CD4-positive, alpha-beta T cell treated with Interleukin-6 at 100 ng/mL for 8 hours (primary cell): Measurements from ENCODE around the gene EIF2B2.
"Not testable (repeated sequence)": the region's sequence is repeated elsewhere in the genome, so short reads cannot be mapped to it uniquely, and the experiment has no call there.

Experiments used
- DNase-seq: peaks from one replicate; pipeline ENCODE4 v3.0.0-alpha.2; 2020; ENCODE audit warnings: mixed read lengths, low spot score

The EIF2B2 gene

DNA sequence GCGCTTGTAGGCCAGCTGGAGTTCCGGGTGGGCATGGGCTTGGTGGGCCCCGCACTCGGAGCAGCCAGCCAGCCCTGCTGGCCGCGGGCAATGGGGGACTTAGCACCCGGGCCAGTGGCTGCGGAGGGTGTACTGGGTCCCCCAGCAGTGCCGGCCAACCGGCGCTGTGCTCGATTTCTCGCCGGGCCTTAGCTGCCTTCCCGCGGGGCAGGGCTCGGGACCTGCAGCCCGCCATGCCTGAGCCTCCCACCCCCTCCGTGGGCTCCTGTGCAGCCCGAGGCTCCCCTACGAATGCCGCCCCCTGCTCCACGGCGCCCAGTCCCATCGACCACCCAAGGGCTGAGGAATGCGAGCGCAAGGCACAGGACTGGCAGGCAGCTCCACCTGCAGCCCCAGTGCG, 8.5 kb upstream of the EIF2B2 start:
- DNase-seq, result not testable (repeated sequence)

DNA sequence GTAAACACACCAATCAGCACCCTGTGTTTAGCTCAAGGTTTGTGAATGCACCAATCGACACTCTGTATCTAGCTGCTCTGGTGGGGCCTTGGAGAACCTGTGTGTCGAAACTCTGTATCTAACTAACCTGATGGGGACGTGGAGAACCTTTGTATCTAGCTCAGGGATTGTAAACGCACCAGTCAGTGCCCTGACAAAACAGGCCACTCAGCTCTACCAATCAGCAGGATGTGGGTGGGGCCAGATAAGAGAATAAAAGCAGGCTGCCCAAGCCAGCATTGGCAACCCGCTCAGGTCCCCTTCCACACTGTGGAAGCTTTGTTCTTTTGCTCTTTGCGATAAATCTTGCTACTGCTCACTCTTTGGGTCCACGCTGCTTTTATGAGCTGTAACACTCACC, 6.9 kb upstream of the EIF2B2 start:
- DNase-seq, result not testable (repeated sequence)

DNA sequence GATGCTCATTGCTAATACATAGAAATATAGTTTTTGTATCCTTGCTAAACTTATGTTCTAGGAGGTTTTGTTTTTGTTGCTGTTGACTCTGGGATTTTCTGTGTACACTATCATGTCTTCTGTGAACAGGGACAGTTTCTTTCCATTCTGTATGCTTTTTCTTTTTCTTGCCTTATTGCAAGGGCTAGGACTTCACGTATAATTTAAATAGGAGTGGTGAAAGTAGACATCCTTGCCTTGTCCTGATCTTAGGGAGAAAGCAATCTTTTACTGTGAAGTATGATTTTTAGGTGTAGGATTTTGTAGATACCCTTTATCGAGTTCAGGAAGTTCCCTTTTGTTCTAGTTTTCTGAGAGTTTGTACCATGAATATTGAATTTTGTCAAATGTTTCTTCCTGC, 1.5 kb upstream of the EIF2B2 start:
- no peak for DNase-seq

DNA sequence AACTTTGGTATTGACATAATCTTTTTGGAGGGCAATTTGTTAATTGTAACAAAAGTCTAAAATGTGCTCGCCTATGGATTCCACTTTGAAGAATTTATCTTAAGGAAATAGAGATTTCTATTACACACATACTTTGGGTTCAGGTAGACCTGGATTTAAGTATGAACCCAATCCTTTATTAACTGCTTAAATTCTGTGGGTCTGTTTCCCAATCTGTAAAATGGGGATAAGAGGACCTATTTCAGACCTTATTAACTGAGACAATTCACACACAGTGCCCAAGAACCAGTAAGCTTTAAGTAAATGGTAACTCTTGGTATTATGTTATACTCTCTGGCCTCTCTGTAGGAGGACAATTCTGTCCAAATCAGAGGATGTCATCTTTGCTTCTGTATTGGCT, 822 bp upstream of the EIF2B2 start:
- DNase-seq, result no peak

DNA sequence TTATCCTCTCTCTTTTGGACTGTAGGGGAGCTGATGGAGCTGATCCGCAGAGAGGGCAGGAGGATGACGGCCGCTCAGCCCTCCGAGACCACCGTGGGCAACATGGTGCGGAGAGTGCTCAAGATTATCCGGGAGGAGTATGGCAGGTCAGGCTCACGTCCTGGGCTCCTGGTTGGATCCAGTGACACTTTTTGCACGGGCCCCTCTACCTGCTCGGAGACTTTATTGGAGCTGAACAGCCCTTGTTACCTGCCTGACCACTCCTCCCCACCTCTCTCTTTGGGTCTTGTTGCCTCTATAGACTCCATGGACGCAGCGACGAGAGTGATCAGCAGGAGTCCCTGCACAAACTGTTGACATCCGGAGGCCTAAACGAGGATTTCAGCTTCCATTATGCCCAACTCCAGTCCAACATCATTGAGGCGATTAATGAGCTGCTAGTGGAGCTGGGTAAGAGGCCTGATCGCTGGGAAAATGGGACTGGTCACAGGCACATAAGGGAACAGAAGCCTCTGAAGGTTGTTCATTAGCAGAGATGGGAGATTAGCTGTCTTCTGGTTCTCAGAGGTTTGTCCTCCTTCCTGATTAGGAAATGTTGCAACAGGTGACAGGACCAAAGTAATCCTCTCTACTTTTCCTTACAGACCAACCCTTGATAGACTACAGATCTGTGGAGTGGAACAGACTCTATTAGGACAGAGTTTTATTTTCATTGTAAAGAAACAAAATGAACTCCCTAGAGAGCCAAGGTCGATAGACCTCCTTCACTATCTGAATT, 718 bp downstream of the EIF2B2 start:
- no peak for DNase-seq

DNA sequence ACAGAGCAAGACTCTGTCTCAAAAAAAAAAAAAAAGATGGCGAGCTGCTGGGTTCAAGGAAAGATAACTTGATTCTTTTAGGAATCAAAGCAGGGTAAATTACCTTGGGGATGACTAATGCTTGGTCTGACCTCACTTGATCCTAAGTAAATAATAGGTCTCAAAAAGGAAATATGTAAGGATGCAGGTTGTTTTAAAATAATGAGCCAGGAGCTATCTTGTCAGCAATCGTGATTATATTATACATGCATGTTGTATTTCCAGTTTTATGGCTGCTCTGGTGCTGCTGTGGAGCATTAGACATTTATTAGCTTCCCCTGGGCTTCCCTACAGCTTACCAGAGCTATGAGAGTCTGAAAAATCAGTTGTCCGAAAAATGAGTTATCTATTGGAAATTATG, 2.6 kb downstream of the EIF2B2 start:
- DNase-seq, result no peak

DNA sequence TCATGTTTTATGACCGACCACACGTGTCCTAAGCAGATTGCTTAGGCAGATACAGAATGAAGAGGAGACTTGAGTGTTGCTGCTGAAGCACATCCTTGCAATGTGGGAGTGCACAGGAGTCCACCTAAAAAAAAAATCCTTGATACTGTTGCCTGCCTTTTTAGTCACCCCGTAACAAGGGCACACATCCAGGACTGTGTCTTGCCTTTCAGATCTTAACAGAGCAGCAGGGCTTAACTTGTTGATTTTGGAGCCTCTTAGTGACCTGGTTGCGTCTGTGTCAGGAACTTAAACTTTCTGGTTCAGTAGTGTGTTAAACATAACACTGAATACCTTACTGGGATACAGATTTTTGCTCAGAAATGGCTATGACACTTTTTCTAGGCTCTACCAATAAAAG, 6.5 kb downstream of the EIF2B2 start:
- DNase-seq, result no peak

DNA sequence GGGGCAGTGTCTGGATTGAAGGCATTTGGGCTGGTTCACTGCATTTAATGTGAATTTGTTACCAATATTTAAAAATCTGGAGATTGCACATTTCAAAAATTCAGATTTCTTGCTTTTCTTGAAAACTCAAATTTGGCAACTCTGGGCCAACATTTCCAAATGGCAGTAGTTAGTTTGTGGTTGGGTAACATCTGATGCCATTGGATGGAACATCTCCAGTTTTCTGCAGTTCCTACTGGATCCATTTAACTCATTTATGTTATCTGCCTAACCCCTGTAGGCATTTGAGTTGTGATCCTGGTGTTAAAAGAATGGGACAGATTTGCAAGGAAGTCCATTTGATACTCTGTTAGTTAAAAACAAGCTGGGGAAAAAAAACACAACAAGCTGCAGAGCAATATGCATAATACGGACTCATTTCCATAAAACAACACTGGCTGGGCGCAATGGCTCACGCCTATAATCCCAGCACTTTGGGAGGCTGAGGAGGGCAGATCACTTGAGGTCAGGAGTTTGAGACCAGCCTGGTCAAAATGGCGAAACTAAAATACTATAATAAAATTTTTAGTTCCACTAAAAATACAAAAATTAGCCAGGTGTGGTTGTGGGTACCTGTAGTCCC, 7.9 kb downstream of the EIF2B2 start:
- DNase-seq, result no peak

DNA sequence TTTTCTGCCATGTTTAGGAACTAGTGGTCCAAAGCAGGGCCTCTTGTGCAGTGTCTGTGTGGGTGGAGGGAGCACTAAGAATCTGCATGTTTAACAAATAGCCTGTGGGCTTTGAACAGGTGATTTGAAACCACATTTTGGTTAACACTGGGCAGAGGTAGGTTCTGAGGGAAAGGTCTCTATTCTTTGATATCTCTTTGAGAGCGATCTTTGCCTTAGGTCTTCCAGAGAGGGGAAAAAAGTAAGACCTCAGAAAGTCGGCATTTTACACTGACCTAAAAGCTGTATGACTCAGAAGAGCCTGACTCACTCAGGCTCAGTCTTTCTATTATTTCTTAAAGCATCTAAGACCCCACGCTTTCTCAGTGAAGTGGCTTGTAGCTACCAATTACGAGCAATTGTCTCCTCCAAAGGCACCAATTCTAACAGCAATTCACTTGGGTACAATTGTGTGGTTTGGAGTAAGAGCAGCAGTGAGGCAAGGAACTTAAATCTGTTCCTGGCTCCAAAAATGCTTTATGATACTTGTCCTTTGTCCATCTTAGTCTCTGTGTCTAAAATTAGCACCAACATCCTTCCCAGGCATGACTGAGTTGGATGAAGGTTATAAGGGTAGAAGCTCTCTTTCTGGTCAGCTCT, 8.8 kb downstream of the EIF2B2 start:
- DNase-seq, result no peak

DNA sequence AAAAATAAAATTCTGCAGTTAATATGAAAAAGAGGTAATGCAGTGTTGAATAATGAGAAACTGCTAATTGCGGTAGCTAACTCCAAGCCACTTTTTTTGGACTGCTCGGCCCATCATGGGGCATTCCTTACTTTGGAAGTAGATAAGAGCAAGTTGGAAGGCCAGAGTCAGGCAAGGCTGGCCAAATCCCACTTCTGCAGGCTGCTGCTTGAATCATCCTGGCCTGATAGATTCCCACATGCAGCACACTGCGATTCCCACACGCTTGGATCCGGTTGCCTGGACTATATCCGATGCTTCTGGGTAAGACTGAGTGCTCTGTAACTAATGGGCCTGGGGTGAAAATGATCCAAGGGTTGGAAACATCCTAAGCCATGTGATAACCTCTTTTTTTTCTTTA, 10.6 kb downstream of the EIF2B2 start:
- no peak for DNase-seq

DNA sequence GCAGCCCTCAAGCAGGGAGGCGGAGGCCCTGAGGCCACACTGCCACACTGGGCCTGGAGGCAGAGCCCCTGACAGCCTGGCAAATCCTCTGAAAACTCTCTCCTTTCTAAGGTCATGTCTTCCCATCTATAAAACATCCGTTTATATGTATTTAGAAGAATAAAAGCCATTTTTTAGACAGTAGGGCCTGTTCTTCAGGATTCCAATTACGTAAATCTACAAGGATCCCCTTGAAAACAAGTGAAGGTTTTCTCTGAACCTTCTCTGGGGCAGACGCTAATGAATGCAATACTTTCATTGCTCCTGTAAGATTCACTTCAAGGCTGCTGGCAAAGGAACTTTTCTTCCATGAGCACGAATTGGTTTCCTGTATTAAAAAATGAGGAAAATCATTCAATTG, 12.8 kb downstream of the EIF2B2 start:
- DNase-seq, result no peak

DNA sequence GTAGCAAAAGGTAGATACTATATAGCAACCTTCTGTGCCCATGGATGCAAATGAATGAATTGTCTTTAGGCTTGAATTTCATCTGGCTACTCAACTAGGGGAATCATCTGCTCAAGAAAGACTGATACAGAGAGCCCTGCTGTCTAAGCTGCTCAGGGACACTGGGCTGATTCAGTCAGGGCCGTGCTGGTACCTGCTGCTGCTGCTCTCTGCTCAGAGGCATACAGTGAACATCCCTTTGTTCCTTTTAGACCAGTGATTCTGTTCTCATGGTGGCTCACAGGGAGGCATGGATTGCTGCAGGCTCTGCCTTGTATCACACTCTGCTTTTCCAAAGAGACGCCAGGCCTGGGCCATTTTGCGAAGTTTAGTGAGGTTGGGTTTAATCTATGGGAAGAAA, 14.1 kb downstream of the EIF2B2 start:
- DNase-seq, result no peak

DNA sequence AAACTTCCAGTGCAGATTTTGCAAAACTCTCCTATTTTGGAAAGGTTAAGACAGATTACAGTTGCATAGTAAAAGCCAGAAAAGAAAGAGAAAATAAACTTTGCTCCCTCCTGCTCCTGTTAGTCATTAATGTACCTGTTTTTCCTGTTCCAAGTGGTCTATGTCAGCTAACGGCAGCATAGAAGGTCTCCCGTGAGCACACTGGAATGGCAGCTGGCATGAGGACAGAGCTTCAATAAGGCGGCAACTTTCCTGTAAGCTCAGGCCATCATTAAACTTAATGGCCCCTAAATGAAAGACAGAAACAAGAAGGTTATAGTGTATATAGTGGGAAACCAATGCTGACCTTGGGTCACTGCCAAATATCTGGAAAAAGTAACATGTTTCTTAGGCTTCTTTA, 16.0 kb downstream of the EIF2B2 start:
- no peak for DNase-seq

DNA sequence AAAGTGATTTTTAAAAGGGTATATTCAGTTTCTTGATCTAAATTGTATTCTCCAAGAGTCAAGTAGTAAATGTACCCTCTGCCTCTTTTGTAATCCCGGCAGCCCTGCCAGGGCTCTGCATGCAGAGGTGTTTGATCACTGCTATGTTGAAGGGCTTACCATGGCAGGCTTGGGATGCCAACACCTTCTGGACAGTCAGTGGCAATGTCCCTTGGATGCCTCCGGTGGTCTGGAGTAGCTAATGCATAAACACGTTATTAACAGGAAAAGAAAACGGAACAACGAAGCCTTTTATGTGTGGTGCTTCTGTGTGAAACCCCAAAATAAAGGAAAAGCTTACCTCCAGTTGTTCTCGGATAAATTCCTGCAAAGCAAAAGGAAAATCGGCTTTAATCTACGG, 19.9 kb downstream of the EIF2B2 start:
- no peak for DNase-seq

DNA sequence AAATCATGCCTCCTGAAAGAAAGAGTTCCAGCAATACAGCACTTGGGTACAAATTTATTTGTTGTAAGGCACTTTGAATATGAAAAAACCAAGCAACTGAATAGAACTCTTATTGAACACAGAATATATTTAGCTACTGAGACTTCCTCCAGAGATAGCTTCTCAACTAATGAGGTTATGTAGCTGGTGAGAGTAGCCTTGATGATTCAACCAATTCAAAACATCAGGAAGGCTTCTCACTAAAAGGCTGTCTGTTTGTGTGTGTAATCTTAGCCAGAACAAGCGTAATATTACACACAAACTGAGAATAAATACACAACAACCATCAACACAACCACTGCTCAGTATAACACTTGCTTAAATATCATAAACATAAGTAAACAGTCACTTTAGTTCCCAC, 20.4 kb downstream of the EIF2B2 start:
- DNase-seq, result no peak

DNA sequence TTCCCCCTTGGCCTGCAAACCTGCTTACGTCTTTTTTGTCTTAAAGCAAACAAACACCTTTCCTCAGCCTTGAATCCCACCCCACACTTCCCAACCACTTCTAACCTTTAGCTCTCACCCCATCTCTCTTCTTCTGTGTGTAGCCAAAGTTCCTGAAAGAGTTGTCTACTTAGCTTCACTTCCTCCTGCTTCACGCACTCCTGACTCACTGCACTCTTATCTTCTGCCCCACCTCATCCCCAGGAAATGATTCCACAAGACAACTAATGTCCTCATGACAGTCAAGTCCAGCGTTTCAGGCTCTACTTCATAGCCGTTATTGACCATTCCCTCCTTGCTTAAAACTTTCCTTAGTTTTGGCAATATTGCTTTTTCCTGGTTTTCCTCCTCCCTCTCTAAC, 22.4 kb downstream of the EIF2B2 start:
- DNase-seq, result no peak

DNA sequence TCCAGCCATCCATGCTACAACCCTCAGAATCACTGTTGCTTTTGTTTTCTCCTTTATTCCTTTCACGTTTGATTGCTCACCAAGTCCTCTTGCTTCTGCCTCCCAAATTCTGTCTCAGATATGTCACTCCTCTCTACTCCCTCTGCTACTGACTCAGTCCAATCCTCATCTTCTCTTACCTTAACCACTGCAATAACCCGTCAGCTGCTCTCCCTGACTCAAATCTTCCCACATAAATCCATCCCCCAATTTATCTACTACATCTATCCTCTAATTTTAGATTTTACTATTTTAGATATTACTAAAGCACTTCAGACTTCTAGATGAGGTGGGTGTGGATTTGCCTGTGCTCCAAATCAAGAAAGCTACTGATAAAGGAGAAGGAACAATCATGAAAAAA, 23.2 kb downstream of the EIF2B2 start:
- no peak for DNase-seq

DNA sequence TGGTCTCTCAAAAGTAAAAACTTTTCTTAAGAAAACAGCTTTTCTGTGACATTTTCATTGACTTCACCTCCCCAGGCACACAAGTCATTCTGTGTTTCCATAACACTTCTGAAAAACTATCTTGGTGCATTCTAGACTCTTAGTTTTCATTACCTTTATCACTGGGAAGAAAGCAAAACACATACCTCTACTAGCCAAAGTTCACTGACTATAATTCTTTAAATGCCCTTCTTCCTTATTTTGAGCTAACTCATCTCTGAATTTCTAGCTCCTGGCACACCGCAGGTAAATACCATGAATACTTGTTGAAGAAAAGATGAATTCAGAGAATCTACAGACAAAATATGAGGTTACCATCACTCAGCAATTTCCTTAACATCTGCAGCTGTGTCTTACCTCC, 27.4 kb downstream of the EIF2B2 start:
- no peak for DNase-seq

DNA sequence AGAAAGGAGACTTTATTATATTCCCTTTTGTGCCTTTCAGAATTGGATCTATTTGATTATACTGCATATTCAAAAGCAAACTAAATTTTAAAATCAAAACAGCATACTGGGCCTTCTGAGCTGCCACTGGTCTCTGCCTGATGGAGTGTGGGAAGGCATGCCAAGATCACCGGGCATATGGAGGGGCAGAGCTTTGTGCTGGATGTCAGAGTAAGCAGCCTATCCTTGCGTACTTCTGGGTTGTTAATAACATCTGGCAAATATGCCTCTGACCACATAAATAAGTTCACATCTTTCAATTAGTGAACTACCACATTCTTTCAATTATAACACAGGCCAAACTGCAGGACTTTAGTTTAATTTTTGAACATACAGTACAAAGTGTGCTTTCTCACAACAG, 30.2 kb downstream of the EIF2B2 start:
- no peak for DNase-seq

DNA sequence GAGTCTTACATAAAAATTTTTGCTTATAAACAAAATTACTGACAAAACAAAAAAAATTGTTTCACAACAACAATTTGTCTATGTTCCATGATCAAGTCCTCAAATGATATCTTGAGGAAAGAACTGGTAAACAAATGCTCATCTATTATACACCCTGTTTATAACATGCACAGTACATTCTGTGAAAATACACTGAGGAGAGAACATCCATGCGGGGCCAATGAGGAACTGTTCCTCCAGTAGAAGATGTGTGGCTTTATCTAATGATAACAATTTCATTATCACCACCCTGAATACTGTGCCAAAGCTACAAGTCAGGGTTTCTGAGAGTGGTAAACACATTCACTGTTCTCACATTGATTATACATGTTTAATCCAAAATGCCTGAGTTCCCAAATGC, 37.8 kb downstream of the EIF2B2 start:
- no peak for DNase-seq

DNA sequence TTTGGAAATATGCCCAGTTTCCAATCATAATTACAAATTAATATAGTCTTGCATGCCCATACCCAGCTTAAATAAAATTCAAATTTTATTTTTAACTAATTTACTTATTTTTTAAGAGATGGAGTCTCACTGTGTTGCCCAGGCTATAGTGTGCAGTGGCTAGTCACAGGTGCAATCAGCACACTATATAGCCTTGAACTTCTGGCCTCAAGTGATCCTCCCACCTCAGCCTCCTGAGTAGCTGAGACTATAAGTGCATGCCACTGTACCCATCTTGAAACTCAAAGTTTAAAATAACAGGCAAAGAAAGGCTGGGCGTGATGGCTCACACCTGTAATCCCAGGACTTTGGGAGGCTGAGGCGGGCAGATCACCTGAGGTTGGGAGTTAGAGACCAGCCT, 38.2 kb downstream of the EIF2B2 start:
- DNase-seq, result no peak

DNA sequence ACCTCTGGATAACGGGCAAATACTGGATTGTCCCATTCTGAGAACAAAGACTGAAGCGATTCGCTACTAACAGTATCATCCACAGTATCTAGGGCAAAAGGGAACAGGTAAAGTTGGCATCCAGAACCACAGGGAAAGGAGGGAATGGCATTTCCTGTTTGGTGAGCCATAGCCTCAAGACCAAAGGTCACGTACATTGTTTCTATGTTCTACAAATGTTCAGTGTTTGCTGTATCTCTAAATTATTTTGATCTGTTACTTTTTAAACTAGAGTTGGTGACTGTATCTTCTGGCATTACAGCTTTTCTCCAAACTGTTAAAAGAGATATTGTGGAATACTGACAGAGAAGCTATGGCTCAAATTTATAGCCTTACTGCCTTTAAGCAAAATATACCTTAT, 38.9 kb downstream of the EIF2B2 start:
- no peak for DNase-seq

DNA sequence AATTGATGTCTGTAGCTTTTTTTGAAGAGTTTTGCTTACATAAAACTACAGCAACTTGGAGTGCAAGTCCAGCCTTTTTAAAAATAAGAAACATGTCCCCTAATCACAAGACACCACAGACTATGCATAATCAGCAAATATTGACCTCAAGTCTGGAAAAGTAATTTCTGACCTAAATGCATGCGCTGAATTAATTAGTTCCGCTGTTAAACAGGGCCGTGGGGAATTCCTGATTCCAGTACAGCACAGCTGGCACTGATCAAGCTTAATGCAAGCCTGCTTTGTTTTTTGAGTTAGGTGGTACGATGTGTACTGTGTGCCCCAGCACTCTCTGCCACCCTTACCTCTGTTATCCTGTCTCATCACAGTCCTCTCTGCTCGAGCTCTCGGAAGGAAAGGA, 39.3 kb downstream of the EIF2B2 start:
- DNase-seq, result no peak

DNA sequence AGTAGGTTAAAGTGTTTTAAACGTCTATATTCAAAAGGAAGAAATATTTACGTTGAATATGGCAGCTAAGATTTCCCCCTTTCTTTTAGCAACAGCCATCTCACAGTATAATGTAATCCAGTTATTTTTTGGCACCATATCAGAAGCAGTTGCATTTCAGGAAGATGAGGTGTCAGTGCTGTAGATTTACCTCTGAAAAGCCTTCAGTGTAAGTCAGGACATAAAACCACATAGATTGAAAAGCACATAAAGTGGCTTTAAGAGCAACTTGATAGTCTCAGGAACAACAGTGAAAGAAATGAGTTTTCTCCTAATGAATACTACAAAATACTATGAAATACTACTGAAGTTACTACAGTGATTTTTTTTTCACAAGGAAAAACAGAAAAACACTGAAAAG, 41.6 kb downstream of the EIF2B2 start:
- DNase-seq, result no peak
